HCT116 (cell line): ENCODE measurements around the gene NEUROG3. TPM values are rescaled to one million over a fixed set of nuclear protein-coding genes. Genes with fewer than 3 reads are reported as not detected.
"Not testable (repeated sequence)": the region's sequence is repeated elsewhere in the genome, so short reads cannot be mapped to it uniquely, and the experiment has no call there.

Source experiments
- ATAC-seq: fragments of 200-7000 bp; cut with Tn5 transposase; 2 replicates; pipeline ENCODE4 v1.9.1; 2020; ENCODE audit warnings: mild to moderate bottlenecking, moderate library complexity
- BruUV-seq: library from RNA; stranded (reverse); fragments of 400-500 nt; replicated peaks from 2 replicates; lab custom pipeline; 2021; lab: Mats Ljungman, UMichigan
- CTCF ChIA-PET: fragments of 300-600 bp; sonication (Branson Sonifier 250); formaldehyde crosslinking; loops from one replicate; lab custom pipeline; 2021; ENCODE audit warnings: antibody characterized with exemption; lab: Charles Lee
- POLR2A ChIA-PET: fragments of 300-600, 350-600 bp; sonication (Branson Sonifier 250); formaldehyde crosslinking; loops from one replicate; lab custom pipeline; 2021; ENCODE audit warnings: antibody characterized with exemption; lab: Charles Lee
- RAD21 ChIA-PET, 2 experiments: fragments of 300-600 bp; sonication (Branson Sonifier 250); formaldehyde crosslinking; loops; one replicate each; lab custom pipeline; 2023; ENCODE audit warnings: low total read pairs in 2 of 2; ENCODE audit not compliant: uncharacterized antibody in 2 of 2, unreplicated experiment in 2 of 2, low non-redundant PET in 1 of 2; lab: Charles Lee
- DNase-seq: peaks from one replicate; pipeline ENCODE4 v3.0.0-alpha.2; 2010; ENCODE audit warnings: low read depth, low spot score
- H2AFZ ChIP-seq: fragments of 200-600 bp; shearing (Covaris generic), sonication (generic); 2 replicates; pipeline ENCODE4 v1.6.1; 2017; ENCODE audit warnings: low read depth, mixed run types, mixed read lengths, antibody characterized with exemption, low read length; ENCODE audit not compliant: poor library complexity, severe bottlenecking
- H3K27ac ChIP-seq: 2 replicates; pipeline ENCODE4 v1.5.1; 2012; ENCODE audit warnings: low read depth, low read length
- H3K27me3 ChIP-seq: fragments of 200-600 bp; sonication (generic); 2 replicates; pipeline ENCODE4 v1.6.1; 2016; ENCODE audit warnings: mixed run types, low read length, mixed read lengths; ENCODE audit not compliant: insufficient read depth
- H3K36me3 ChIP-seq, 2 experiments: fragments of 200-500 bp in 1 of 2; fragments of 200-600 bp in 1 of 2; sonication (Bioruptor generic) in 1 of 2; sonication (generic) in 1 of 2; 2 replicates each; pipeline versions ENCODE4 v1.5.1 to v1.6.1; 2014 to 2016; ENCODE audit warnings: low read length in 2 of 2, inconsistent platforms in 1 of 2, mixed read lengths in 1 of 2, mixed run types in 1 of 2; ENCODE audit not compliant: insufficient read depth in 2 of 2, control insufficient read depth in 1 of 2
- H3K4me1 ChIP-seq, 2 experiments: fragments of 200-600 bp in 1 of 2; sonication (generic) in 1 of 2; 2 replicates each; pipeline versions ENCODE4 v1.5.1 to v1.6.1; 2012 to 2017; ENCODE audit warnings: low read length in 2 of 2, inconsistent platforms in 1 of 2, mild to moderate bottlenecking in 1 of 2, mixed read lengths in 1 of 2, mixed run types in 1 of 2, moderate library complexity in 1 of 2; ENCODE audit not compliant: insufficient read depth in 2 of 2, control insufficient read depth in 1 of 2
- H3K4me2 ChIP-seq: fragments of 200-600 bp; sonication (generic); 2 replicates; pipeline ENCODE4 v1.6.1; 2017; ENCODE audit warnings: mixed run types, low read length, mixed read lengths
- H3K4me3 ChIP-seq, 2 experiments: fragments of 200-600 bp in 1 of 2; sonication (generic) in 1 of 2; replicated peaks in 1 of 2; 2 replicates each; pipeline ENCODE4 v1.5.1; 2011 to 2016; ENCODE audit warnings: low read length in 2 of 2, control low read depth in 1 of 2, low read depth in 1 of 2, mild to moderate bottlenecking in 1 of 2, mixed read lengths in 1 of 2, mixed run types in 1 of 2
- H3K79me2 ChIP-seq: fragments of 200-600 bp; sonication (generic); 2 replicates; pipeline ENCODE4 v1.6.1; 2017; ENCODE audit warnings: mild to moderate bottlenecking, mixed run types, low read length, moderate library complexity, mixed read lengths; ENCODE audit not compliant: insufficient read depth
- H3K9ac ChIP-seq: fragments of 200-600 bp; sonication (generic); 2 replicates; pipeline ENCODE4 v1.6.1; 2016; ENCODE audit warnings: low read length, mixed read lengths
- H3K9me2 ChIP-seq: fragments of 200-600 bp; sonication (generic), shearing (Covaris generic); 2 replicates; pipeline ENCODE4 v1.6.1; 2017; ENCODE audit warnings: mixed run types, mild to moderate bottlenecking, moderate library complexity; ENCODE audit not compliant: insufficient read depth
- H3K9me3 ChIP-seq, 2 experiments: fragments of 200-500 bp in 1 of 2; fragments of 200-600 bp in 1 of 2; sonication (Bioruptor generic) in 1 of 2; sonication (generic) in 1 of 2; 2 replicates each; pipeline ENCODE4 v1.6.1; 2014 to 2017; ENCODE audit warnings: low read length in 2 of 2, mixed read lengths in 2 of 2, inconsistent platforms in 1 of 2, low read depth in 1 of 2, mild to moderate bottlenecking in 1 of 2, mixed run types in 1 of 2, moderate library complexity in 1 of 2; ENCODE audit not compliant: control insufficient read depth in 1 of 2, insufficient read depth in 1 of 2
- H4K20me1 ChIP-seq: fragments of 200-600 bp; sonication (generic), shearing (Covaris generic); 2 replicates; pipeline ENCODE4 v1.6.1; 2017; ENCODE audit warnings: mixed run types, mild to moderate bottlenecking, moderate library complexity; ENCODE audit not compliant: insufficient read depth
- EGR1 ChIP-seq: IDR thresholded peaks from 2 replicates; pipeline ENCODE4 v1.6.1; 2012; ENCODE audit warnings: low read depth
- EZH2 ChIP-seq: fragments of 200-600 bp; sonication (generic); IDR thresholded peaks from 2 replicates; pipeline ENCODE4 v1.6.1; 2017; ENCODE audit warnings: antibody characterized with exemption, mixed run types
- SIN3A ChIP-seq: IDR thresholded peaks from 2 replicates; pipeline ENCODE4 v1.6.1; 2012; ENCODE audit warnings: low read depth
- SP1 ChIP-seq: IDR thresholded peaks from 2 replicates; pipeline ENCODE4 v1.6.1; 2012; ENCODE audit warnings: low read depth
- intact Hi-C: fragments of 100-400 bp; cut with micrococcal nuclease; formaldehyde crosslinking; loops from 2 replicates; pipeline ENCODE4 v1.10.0; 2022
- total RNA-seq: library from RNA; stranded (reverse); gene quantifications from one replicate; pipeline ENCODE4 v1.2.1, GENCODE V29; 2021; ENCODE audit not compliant: unreplicated experiment

NEUROG3 gene
- total RNA-seq, 1 experiment from 2014 or later, result not detected

GRCh38 chr10:69537449-69537848 is 35.8 kb downstream of the NEUROG3 start:
- intact Hi-C loops, result no loop called here
- CTCF ChIA-PET, result no interaction called here

GRCh38 chr10:69536521-69536920 is 36.7 kb downstream of the NEUROG3 start:
- CTCF ChIA-PET, H3K79me2 ChIP-seq, H2AFZ ChIP-seq, DNase-seq, BruUV-seq, H3K4me2 ChIP-seq, H3K9ac ChIP-seq, intact Hi-C loops, H3K9me3 ChIP-seq, POLR2A ChIA-PET, H3K36me3 ChIP-seq, H4K20me1 ChIP-seq, H3K4me1 ChIP-seq, H3K9me2 ChIP-seq, H3K27me3 ChIP-seq, H3K27ac ChIP-seq, H3K4me3 ChIP-seq, RAD21 ChIA-PET, ATAC-seq: not testable (repeated sequence)

More at GRCh38 chr10:69537449-69537848, 35.8 kb downstream of the NEUROG3 start:
- H3K9me2 ChIP-seq, result no peaks in the 10 kb centered on the region
- H3K4me1 ChIP-seq, result no peaks in the 10 kb centered on the region
- H3K79me2 ChIP-seq, result no peaks in the 10 kb centered on the region
- ATAC-seq, result no peak
- no peak overlapping the region for H3K27ac ChIP-seq
- DNase-seq, result no peak
- H3K36me3 ChIP-seq, result no peaks in the 10 kb centered on the region
- RAD21 ChIA-PET, result no interaction called here
- H4K20me1 ChIP-seq, result no peaks in the 10 kb centered on the region
- H3K9me3 ChIP-seq, result no peaks in the 10 kb centered on the region; a peak in 1 of 4 replicates
- H3K9ac ChIP-seq, result no peak overlapping the region
- no TSS peak for BruUV-seq
- no peak overlapping the region for H3K4me3 ChIP-seq
- no peak for TF ChIP-seq SIN3A
- no peak for TF ChIP-seq SP1
- TF ChIP-seq EGR1, result no peak
- no peak for TF ChIP-seq EZH2
- H3K27me3 ChIP-seq, result no peaks in the 10 kb centered on the region
- no peak overlapping the region for H3K4me2 ChIP-seq
- POLR2A ChIA-PET, result no interaction called here
- H2AFZ ChIP-seq, result no peak overlapping the region
